ENCODE results near the gene ARID3C. TPM values are rescaled to one million over a fixed set of nuclear protein-coding genes. Genes with fewer than 3 reads are reported as not detected.

Gene ARID3C
- total and polyA plus RNA-seq, 2 of the 8 experiments (the other 6 are each of a cell fraction or from before 2014, with no cell fraction given): 0.08 TPM; not detected in 1

GRCh38 chr9:34610434-34611206 is 18.2 kb downstream of the ARID3C start:
- H4K20me1 ChIP-seq (replicated peaks in 1 of 2; ENCODE audit: control insufficient read depth in 1 of 2, insufficient read depth in 2 of 2, low read length in 2 of 2): no peaks in the 10 kb centered on the region
- ChIA-PET POLR2A (ENCODE audit: partially characterized antibody) (interaction anchor here (0.7 to 3.4 kb wide), 6 partner anchors 20 to 100 kb away, joined by 3 to 17 read pairs (median 3); no protein-coding TSS in a partner anchor), CTCF (ENCODE audit: partially characterized antibody) (interaction anchor here (0.6 to 16.9 kb wide), 12 partner anchors 8 to 207 kb away, joined by 3 to 401 read pairs (median 6); partner anchors contain the start of genes ARID3C, DCTN3 and SIGMAR1)
- no peak overlapping the region for H2BK15ac ChIP-seq (ENCODE audit: low read length)
- no peak overlapping the region for H3K14ac ChIP-seq (ENCODE audit: insufficient read length)
- no peak overlapping the region for H4K5ac ChIP-seq (ENCODE audit: insufficient read length, low read depth, low read length)
- H2AK5ac ChIP-seq (ENCODE audit: low read depth, low read length): no peak overlapping the region
- H3K4ac ChIP-seq (replicated peaks; ENCODE audit: insufficient read length, low read depth, low read length): no peak overlapping the region
- H3K56ac ChIP-seq (replicated peaks; ENCODE audit: insufficient read length, low read depth, low read length): no peak overlapping the region
- H2BK12ac ChIP-seq (ENCODE audit: low read depth, low read length): no peak overlapping the region
- peak overlapping the region; percentile 81 to 94 for H3K4me2 ChIP-seq (ENCODE audit: insufficient read depth in 1 of 2, low read depth in 2 of 2, low read length in 2 of 2)
- H3K27me3 ChIP-seq (replicated peaks in 1 of 4; ENCODE audit: control insufficient read depth in 3 of 4, extremely low read depth in 1 of 4, insufficient read depth in 3 of 4, low read length in 3 of 4): peaks cover 0 to 6% (median 2%) of the 10 kb centered on the region in 4 experiments; a peak in 2 of 7 replicates
- DNase-seq (ENCODE audit: low read depth in 1 of 2, low spot score in 2 of 2) (no peak), FAIRE-seq (no peak)
- H2BK120ac ChIP-seq (replicated peaks; ENCODE audit: low read depth, low read length): no peak overlapping the region
- no peak overlapping the region for H2AFZ ChIP-seq (ENCODE audit: low read length)
- H3K23ac ChIP-seq (ENCODE audit: insufficient read length): no peak overlapping the region
- no peak overlapping the region for H2BK20ac ChIP-seq (ENCODE audit: low read length)
- 90% methylated on average over 20 of the region's 20 CpGs; no CpG with 5 or more reads in 1 of the 2 experiments for WGBS, 2 experiments (ENCODE audit: extremely low coverage in 1 of 2, insufficient coverage in 1 of 2, insufficient read length in 1 of 2, insufficient replicate concordance in 2 of 2, low coverage in 1 of 2, low lambda C conversion rate in 2 of 2, missing lambda C conversion rate in 1 of 2)
- H3K79me2 ChIP-seq (ENCODE audit: control insufficient read depth in 1 of 2, insufficient read depth in 2 of 2, low read length in 2 of 2): no peaks in the 10 kb centered on the region
- peak overlapping the region in 3 of 4 experiments; percentile 78 to 87 (median 85); a peak in 6 of 8 replicates for H3K4me3 ChIP-seq (ENCODE audit: extremely low read depth in 1 of 4, insufficient read depth in 2 of 4, low read depth in 3 of 4, low read length in 4 of 4)
- no peak overlapping the region for H4K91ac ChIP-seq (replicated peaks; ENCODE audit: insufficient read length, low read length)
- peaks cover 10% of the 10 kb centered on the region; the same call in 1 of the 2 replicates for H3K23me2 ChIP-seq (ENCODE audit: low read depth, low read length)
- H3K27ac ChIP-seq (ENCODE audit: low read depth, low read length): no peak overlapping the region
- no peaks in the 10 kb centered on the region for H3K9me3 ChIP-seq (ENCODE audit: insufficient read depth in 2 of 2, low read depth in 1 of 2, low read length in 1 of 2)
- no peaks in the 10 kb centered on the region for H3K79me1 ChIP-seq (ENCODE audit: low read depth, low read length)
- no peak overlapping the region for H3K18ac ChIP-seq (ENCODE audit: extremely low read depth, low read length)
- no peak overlapping the region for H3K9ac ChIP-seq (replicated peaks in 1 of 4; ENCODE audit: extremely low read depth in 1 of 4, low read depth in 3 of 4, low read length in 3 of 4)
- H2BK5ac ChIP-seq (ENCODE audit: low read depth, low read length): no peak overlapping the region
- H3K4me1 ChIP-seq (replicated peaks in 1 of 4; ENCODE audit: control insufficient read depth in 3 of 4, insufficient read depth in 4 of 4, low read length in 3 of 4): peaks cover 0 to 11% (median 6%) of the 10 kb centered on the region in 4 experiments; a peak in 6 of 7 replicates
- no peak overlapping the region for H4K8ac ChIP-seq (ENCODE audit: extremely low read depth, insufficient read depth, low read length)
- no peaks in the 10 kb centered on the region for H3K36me3 ChIP-seq (ENCODE audit: control insufficient read depth in 2 of 4, insufficient read depth in 4 of 4, low read length in 3 of 4)
